WTC11 (cell line): Measurements from ENCODE around the gene EHBP1.

ENCODE experiments used
- CREM ChIP-seq: sonication (generic); formaldehyde crosslinking; IDR thresholded peaks from 2 replicates; pipeline ENCODE4 v1.8.1; 2022; ENCODE audit warnings: mild to moderate bottlenecking, missing genetic modification reagents, moderate library complexity
- CTCF ChIP-seq: fragments of 200-600 bp; IDR thresholded peaks from 2 replicates; pipeline ENCODE4 v1.8.0; 2022; ENCODE audit warnings: antibody characterized with exemption
- ELF4 ChIP-seq: sonication (generic); formaldehyde crosslinking; IDR thresholded peaks from 2 replicates; pipeline ENCODE4 v1.8.1; 2022; ENCODE audit warnings: low read depth, mild to moderate bottlenecking, moderate library complexity, missing genetic modification reagents
- FOXK1 ChIP-seq: sonication (generic); formaldehyde crosslinking; IDR thresholded peaks from 2 replicates; pipeline ENCODE4 v1.8.0; 2022; ENCODE audit warnings: mild to moderate bottlenecking, moderate library complexity, missing genetic modification reagents
- FOXP1 ChIP-seq: sonication (generic); formaldehyde crosslinking; IDR thresholded peaks from 2 replicates; pipeline ENCODE4 v1.8.0; 2022; ENCODE audit warnings: missing genetic modification reagents, mild to moderate bottlenecking, moderate library complexity, borderline replicate concordance
- JUN ChIP-seq: sonication (generic); formaldehyde crosslinking; IDR thresholded peaks from 2 replicates; pipeline ENCODE4 v1.8.0; 2023; ENCODE audit warnings: mild to moderate bottlenecking, missing genetic modification reagents
- NFYB ChIP-seq: sonication (generic); formaldehyde crosslinking; conservative IDR thresholded peaks from 2 replicates; pipeline ENCODE4 v1.8.0; 2022; ENCODE audit warnings: low read depth, missing genetic modification reagents
- NR1H2 ChIP-seq: sonication (generic); formaldehyde crosslinking; IDR thresholded peaks from 2 replicates; pipeline ENCODE4 v1.9.0; 2021; ENCODE audit warnings: mild to moderate bottlenecking, moderate library complexity, missing genetic modification reagents
- RELA ChIP-seq: sonication (generic); formaldehyde crosslinking; IDR thresholded peaks from 2 replicates; pipeline ENCODE4 v1.8.1; 2022; ENCODE audit warnings: missing genetic modification reagents, mild to moderate bottlenecking, borderline replicate concordance
- TEAD1 ChIP-seq: sonication (generic); formaldehyde crosslinking; IDR thresholded peaks from 2 replicates; pipeline ENCODE4 v1.8.0; 2022; ENCODE audit warnings: mild to moderate bottlenecking, missing genetic modification reagents
- TP53 ChIP-seq: sonication (generic); formaldehyde crosslinking; IDR thresholded peaks from 2 replicates; pipeline ENCODE4 v1.8.1; 2023; ENCODE audit warnings: mild to moderate bottlenecking, missing genetic modification reagents
- ZNF232 ChIP-seq: sonication (generic); formaldehyde crosslinking; IDR thresholded peaks from 2 replicates; pipeline ENCODE4 v1.8.0; 2022; ENCODE audit warnings: mild to moderate bottlenecking, missing genetic modification reagents
- TF ChIP-seq, protein P1 (sequence below): sonication (generic); formaldehyde crosslinking; IDR thresholded peaks from 2 replicates; pipeline ENCODE4 v1.8.1; 2023; ENCODE audit warnings: mild to moderate bottlenecking, missing genetic modification reagents, moderate library complexity

- no peak for TF ChIP-seq NFYB
- TF ChIP-seq CTCF = no peak
- no peak for TF ChIP-seq TP53 (CRISPR knock-in tag)
- TF ChIP-seq, protein P1, sequence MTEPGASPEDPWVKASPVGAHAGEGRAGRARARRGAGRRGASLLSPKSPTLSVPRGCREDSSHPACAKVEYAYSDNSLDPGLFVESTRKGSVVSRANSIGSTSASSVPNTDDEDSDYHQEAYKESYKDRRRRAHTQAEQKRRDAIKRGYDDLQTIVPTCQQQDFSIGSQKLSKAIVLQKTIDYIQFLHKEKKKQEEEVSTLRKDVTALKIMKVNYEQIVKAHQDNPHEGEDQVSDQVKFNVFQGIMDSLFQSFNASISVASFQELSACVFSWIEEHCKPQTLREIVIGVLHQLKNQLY (CRISPR knock-in tag) = no peak
- TF ChIP-seq ELF4 (CRISPR knock-in tag) = no peak
- no peak for TF ChIP-seq TEAD1 (CRISPR knock-in tag)
- TF ChIP-seq ZNF232 = no peak
- TF ChIP-seq CREM (CRISPR knock-in tag) = no peak
- no peak for TF ChIP-seq JUN (CRISPR knock-in tag)
- no peak for TF ChIP-seq RELA (CRISPR knock-in tag)
- TF ChIP-seq NR1H2 (CRISPR knock-in tag) = no peak
- TF ChIP-seq FOXK1 (CRISPR knock-in tag) = no peak
- TF ChIP-seq FOXP1 (CRISPR knock-in tag) = no peak
Observed at GRCh38 chr2:62792408-62792807, 86.9 kb downstream of the EHBP1 start.
